ENCODE data around the gene OR56A1. TPM values are rescaled to one million over a fixed set of nuclear protein-coding genes. Genes with fewer than 3 reads are reported as not detected.

Gene OR56A1
- total RNA-seq, 1 experiment from 2014 or later, result not detected

GRCh38 chr11:6027501-6027900 lies 3.1 kb downstream of the OR56A1 start:
- Histone ChIP-seq H3K4me3 (ENCODE audit: low read depth in 2 of 2, low read length in 2 of 2) (no peak overlapping the region), H3K4me1 (ENCODE audit: control insufficient read depth, insufficient read depth, low read length) (no peaks in the 10 kb centered on the region), H3K27ac (ENCODE audit: low read length) (no peak overlapping the region), H3K27me3 (ENCODE audit: control insufficient read depth, insufficient read depth, low read length) (peaks cover 8% of the 10 kb centered on the region), H3K36me3 (ENCODE audit: control insufficient read depth, insufficient read depth, low read length) (no peaks in the 10 kb centered on the region), H3K9me3 (ENCODE audit: control insufficient read depth, insufficient read depth, low read depth, low read length) (no peaks in the 10 kb centered on the region)
- no peak for ATAC-seq
- no TSS peak for BruUV-seq (replicated peaks)
- in situ Hi-C loops (cut with HindIII; ENCODE audit: low pct_unique_long_range_greater_than_20kb, low sequenced_read_pairs) (no loop called here), intact Hi-C loops (cut with micrococcal nuclease; ENCODE audit: unreplicated experiment) (no loop called here)
- CTCF ChIA-PET, result no interaction called here
- no peak for TF ChIP-seq POLR2AphosphoS5 (IDR thresholded peaks at IDR 0.05; ENCODE audit: low read depth, low read length)
- no peak for TF ChIP-seq TCF7L2 (IDR thresholded peaks at IDR 0.05; ENCODE audit: low read depth, low read length)
- TF ChIP-seq, protein P1, sequence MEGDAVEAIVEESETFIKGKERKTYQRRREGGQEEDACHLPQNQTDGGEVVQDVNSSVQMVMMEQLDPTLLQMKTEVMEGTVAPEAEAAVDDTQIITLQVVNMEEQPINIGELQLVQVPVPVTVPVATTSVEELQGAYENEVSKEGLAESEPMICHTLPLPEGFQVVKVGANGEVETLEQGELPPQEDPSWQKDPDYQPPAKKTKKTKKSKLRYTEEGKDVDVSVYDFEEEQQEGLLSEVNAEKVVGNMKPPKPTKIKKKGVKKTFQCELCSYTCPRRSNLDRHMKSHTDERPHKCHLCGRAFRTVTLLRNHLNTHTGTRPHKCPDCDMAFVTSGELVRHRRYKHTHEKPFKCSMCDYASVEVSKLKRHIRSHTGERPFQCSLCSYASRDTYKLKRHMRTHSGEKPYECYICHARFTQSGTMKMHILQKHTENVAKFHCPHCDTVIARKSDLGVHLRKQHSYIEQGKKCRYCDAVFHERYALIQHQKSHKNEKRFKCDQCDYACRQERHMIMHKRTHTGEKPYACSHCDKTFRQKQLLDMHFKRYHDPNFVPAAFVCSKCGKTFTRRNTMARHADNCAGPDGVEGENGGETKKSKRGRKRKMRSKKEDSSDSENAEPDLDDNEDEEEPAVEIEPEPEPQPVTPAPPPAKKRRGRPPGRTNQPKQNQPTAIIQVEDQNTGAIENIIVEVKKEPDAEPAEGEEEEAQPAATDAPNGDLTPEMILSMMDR (IDR thresholded peaks at IDR 0.05), result no peak
- no peak for TF ChIP-seq SIN3A (IDR thresholded peaks at IDR 0.05; ENCODE audit: borderline replicate concordance, insufficient read depth, low read depth, low read length)
- TF ChIP-seq REST (IDR thresholded peaks at IDR 0.05; ENCODE audit: insufficient read depth in 1 of 2, low read depth in 2 of 2, low read length in 1 of 2), result no peak
- no peak for DNase-seq (ENCODE audit: low read depth, low spot score)
- POLR2A ChIA-PET, result no interaction called here

GRCh38 chr11:6025056-6025455 lies 5.5 kb downstream of the OR56A1 start:
- DNase-seq (ENCODE audit: low read depth, low spot score) (no peak), ATAC-seq (no peak)
- H3K27ac ChIP-seq (ENCODE audit: low read length), result no peak overlapping the region
- H3K9me3 ChIP-seq (ENCODE audit: control insufficient read depth, insufficient read depth, low read depth, low read length), result no peaks in the 10 kb centered on the region
- ChIA-PET POLR2A (no interaction called here), CTCF (no interaction called here)
- intact Hi-C loops (cut with micrococcal nuclease; ENCODE audit: unreplicated experiment), result no loop called here
- peaks cover 8% of the 10 kb centered on the region for H3K27me3 ChIP-seq (ENCODE audit: control insufficient read depth, insufficient read depth, low read length)
- no peaks in the 10 kb centered on the region for H3K36me3 ChIP-seq (ENCODE audit: control insufficient read depth, insufficient read depth, low read length)
- in situ Hi-C loops (cut with HindIII; ENCODE audit: low pct_unique_long_range_greater_than_20kb, low sequenced_read_pairs), result no loop called here
- BruUV-seq (replicated peaks), result no TSS peak
- TF ChIP-seq POLR2AphosphoS5 (IDR thresholded peaks at IDR 0.05; ENCODE audit: low read depth, low read length) (no peak), SIN3A (IDR thresholded peaks at IDR 0.05; ENCODE audit: borderline replicate concordance, insufficient read depth, low read depth, low read length) (no peak), TCF7L2 (IDR thresholded peaks at IDR 0.05; ENCODE audit: low read depth, low read length) (no peak), REST (IDR thresholded peaks at IDR 0.05; ENCODE audit: insufficient read depth in 1 of 2, low read depth in 2 of 2, low read length in 1 of 2) (no peak)
- TF ChIP-seq, protein P1 (IDR thresholded peaks at IDR 0.05), result no peak
- no peak overlapping the region for H3K4me3 ChIP-seq (ENCODE audit: low read depth in 2 of 2, low read length in 2 of 2)
- H3K4me1 ChIP-seq (ENCODE audit: control insufficient read depth, insufficient read depth, low read length), result no peaks in the 10 kb centered on the region
